HG03442 (cell line): ENCODE measurements around the gene PNO1.
"Not testable (repeated sequence)": the region's sequence is repeated elsewhere in the genome, so short reads cannot be mapped to it uniquely, and the experiment has no call there.

Source experiments
- ATAC-seq: cut with Tn5 transposase; IDR thresholded peaks from one replicate; pipeline ENCODE4 v1.9.1; 2021; ENCODE audit warnings: mild to moderate bottlenecking, moderate library complexity; ENCODE audit not compliant: unreplicated experiment

Gene PNO1

DNA sequence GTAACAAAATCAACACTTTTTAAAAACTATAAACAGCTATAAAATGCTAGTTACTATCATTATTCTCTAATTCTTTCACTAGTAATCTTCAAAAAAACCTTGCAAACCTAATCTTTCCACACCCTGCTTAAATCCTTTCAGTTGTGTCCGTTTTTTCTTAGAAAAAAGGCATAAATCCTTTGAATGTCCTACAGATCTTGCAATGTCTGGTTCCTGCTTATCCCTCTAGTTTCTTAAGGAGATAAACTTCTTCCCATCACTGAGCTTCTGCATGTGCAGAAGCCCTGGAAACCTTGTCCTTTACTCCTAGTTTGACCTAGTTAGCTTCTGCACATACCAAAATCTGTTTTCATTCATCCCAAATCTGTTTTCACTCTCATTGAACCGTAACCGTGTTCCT, 1.3 kb upstream of the PNO1 start:
- no peak for ATAC-seq

DNA sequence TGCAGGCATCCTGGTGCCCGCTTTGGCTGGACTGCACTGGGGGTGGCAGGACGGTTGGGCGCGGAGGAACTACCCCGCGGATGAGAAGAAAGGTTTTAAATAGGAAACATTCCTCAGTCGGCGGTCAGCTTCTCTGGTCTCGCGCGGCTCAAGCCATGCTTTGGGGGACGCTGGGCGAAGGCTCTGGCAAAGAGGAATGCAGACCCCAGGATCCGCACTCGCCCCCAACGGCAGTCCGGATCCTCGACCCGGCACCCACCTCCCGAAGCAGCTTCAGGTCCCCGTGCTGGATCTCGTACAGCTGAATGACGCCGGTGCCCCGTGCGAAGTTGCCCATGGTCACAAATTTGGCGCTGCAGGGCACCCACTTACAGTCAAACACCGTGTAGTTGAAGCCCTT, 686 bp upstream of the PNO1 start:
- peak; percentile 31 for ATAC-seq

DNA sequence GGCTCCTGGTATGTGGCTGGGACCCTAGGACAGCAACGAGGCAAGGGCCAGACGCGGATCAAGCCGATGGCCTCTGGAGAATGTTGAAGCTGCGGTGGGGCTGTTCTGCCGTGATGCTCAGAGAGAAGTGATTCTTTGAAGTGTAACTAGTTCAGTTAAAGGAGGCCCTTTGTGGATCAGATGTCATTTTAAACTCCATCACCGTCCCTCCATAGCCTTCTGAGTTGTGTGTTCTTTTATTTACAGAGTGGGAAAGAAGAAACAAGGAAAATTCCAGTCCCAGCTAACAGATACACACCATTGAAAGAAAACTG, 403 bp downstream of the PNO1 start:
- ATAC-seq = no peak

DNA sequence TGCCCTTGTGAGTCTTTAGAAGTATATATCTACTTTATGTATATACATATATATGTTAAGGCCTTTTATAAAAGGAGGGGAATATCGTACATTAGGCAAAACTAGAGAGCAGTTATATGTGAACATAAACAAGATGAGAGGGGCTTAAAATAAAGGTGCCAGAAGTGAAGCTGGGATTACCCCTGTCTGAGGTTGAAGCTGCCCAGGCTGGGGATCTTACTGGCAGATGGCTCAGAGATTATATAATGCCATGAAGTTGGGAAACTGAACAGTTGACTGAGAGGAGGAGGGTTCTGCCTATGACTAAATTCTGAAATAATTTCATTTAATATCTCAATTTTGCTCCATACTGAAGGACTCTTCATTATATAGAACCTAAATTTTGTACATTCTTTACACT, 6.0 kb downstream of the PNO1 start:
- no peak for ATAC-seq

DNA sequence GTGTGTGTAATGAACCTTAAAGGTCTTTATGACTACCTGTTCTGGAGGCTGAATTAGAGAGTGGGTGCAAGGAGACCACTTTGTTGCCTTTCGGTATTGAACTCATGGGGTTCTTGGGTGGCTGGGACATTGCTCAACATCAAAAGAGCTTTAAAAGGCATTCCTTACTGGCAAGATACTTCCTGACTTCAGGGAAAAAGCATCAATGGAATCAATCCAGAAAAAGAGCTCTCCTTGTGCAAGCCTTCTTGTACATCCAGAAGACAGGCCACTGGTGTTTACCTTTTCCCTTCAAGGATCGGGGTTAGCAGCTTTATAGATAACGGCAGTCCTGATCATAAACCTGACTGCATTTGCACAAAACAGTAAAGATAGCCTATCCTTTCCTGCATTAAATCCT, 9.5 kb downstream of the PNO1 start:
- ATAC-seq = no peak

DNA sequence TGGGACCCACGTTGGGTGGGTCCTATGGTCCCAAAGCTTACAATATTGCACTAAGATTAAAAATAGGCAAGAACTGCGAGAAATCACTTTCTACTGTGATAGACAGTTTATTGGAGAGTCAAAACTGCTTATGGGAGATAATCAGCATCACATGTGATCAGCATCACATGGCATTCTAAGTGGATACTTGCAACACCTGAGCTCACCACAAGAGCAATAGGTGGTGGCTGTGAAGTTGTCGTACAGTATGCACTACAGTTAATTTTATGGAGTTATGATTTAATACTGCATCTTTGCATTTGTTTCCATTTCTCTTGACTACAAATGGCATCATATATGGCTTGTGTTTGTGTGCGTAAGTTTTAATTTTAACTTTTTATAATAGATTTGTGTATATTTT, 11.6 kb downstream of the PNO1 start:
- ATAC-seq = no peak

DNA sequence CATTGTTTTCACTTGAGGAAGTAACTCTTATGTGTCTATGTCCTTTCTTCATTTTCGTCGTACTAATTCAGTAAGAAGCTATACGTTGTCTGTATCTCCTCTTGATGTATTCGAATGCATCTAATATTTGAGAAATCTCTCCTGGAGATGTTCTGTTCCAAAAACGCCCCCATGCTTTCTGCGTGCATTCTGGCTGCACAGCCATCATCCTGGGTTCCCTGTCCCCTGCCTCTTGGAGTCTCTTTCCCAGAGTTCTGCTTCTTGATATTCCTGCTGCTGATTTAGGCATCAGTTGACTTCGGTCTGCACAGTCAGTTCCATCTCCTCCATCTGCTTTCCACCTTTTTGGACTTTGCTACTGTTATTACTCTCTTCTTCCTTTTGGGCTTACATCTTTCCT, 13.5 kb downstream of the PNO1 start:
- ATAC-seq = no peak

DNA sequence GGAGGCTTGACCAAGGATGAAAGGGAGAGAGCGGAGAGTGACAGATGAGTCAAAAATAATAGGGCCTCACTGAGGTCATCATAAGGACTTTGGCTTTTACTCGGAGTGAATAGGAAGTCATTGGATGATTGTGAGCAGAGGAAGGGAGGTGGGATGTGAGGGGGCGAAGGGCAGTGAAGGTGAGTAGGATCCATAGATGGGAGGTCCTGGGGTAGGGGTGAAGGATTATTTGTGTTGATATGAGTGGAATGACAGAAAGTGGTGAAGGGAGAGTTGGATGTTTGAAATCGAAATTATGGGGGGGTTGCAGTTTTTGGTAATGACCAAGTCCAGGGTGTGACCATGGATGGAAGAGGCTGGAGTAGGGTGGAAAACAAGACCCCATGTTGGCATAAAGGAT, 14.0 kb downstream of the PNO1 start:
- no peak for ATAC-seq

DNA sequence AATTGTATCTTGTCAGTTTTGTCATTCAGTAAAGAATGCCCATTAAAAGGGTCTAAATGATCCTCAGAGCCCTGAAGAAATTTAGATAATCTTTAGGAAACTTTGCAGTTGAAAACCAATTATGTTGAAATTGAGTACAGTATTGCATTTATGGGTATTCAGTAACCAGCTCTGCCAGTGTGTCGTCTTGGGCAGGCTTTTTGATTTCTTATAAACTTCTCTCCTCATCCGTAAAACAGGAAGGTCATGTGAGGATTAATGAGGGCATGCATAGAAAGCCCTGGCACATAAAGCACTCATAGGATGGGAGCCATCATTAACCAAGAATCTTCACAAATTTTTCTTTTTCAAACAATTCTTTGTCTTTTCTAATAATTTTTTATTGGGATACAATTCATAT, 14.8 kb downstream of the PNO1 start:
- no peak for ATAC-seq

DNA sequence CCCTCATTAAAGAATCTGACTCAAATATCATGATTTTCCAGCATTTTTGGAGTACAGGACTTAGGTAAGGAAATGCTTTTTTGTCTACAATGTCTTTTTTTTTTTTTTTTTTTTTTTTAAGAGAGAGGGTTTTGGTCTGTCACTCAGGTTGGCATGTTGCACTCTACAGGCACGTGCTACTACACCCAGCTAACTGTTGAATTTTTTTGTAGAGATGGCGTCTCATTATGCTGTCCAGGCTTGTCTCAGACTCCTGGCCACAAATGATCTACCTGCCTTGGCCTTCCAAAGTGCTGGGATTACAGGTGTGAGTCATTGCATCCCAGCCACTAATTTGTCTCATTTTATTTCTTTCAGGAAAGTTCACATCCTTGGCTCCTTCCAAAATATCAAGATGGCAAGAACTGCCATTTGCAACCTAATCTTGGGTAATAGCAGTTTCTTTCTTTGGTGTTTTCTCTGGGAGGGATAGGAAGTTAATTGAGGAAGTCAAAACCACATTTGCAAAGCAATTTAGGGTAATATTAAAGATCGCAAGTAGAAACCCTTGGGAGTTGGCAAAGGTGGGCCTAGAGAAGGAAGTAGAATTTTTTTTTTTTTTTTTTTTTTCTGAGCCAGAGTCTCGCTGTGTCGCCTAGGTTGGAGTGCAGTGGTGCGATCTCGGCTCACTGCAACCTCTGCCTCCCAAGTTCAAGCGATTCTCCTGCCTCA, 15.5 kb downstream of the PNO1 start:
- ATAC-seq = no peak

DNA sequence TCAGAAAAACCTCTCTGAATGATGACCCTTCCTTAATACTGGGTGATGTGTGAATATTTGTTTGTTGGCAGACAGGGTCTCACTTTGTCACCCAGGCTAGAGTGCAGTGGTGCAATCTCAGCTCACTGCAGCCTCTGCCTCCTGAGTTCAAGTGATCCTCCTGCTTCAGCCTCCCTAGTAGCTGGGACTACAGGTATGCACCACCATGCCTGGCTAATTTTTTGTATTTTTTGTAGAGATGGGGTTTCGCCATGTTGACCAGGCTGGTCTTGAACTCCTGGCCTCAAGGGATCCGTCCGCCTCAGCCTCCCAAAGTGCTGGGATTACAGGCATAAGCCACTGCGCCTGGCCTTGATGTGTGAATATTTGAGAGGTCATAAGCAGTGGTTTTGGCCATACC, 17.5 kb downstream of the PNO1 start:
- ATAC-seq = not testable (repeated sequence)

DNA sequence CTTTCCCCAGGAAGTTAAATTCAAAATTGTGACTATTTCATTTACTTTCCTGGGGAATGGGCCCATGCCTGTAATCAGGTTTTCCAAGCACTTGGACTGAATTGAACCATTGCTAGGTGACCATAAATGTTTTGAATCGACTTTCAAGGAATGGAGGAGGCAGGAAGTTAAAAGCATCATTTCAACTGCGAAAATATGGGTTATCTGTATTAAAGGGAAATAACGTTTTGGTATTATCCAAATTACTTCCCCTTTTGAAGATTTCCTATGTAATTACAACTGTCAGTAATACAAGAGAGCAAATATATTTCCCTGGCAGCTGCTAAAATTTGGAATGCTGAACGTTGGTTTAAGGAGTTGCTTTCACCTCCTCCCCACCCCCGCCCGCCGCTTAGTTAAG, 19.0 kb downstream of the PNO1 start:
- ATAC-seq = no peak

DNA sequence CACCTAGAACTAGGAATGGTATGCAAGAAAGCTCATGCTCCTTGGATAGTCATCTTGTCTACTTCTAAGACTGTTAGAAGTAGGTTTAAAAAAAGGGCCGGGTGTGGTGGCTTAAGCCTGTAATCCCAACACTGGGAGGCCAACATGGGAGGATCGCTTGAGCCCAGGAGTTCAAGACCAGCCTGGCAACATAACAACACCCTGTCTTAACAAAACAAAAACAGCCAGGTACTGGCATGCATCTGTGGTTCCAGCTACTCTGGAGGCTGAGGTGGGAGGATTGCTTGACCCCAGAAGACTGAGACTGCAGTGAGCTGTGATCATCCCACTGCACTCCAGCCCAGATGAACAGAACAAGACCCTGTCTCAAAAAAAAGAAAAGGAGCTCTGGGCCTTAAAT, 19.9 kb downstream of the PNO1 start:
- no peak for ATAC-seq

DNA sequence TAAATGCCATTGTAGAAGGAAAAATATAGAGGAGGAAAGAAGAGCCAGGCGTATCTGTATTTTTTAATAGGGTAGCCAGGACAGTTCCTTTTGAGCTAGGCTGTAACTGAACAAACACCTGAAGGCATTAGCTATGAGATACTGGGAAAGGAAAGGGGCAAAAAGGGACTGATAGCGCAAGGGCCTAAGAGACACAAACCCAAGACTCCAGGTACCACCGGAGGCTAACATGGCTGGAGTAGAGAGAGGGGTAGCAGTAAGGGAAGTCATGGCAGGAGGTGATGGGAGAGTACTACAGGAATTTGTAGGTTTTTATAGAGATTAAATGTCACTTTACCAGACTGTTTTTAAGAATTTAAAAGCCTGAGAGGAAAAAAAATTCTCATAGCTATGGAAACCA, 20.7 kb downstream of the PNO1 start:
- ATAC-seq = no peak

DNA sequence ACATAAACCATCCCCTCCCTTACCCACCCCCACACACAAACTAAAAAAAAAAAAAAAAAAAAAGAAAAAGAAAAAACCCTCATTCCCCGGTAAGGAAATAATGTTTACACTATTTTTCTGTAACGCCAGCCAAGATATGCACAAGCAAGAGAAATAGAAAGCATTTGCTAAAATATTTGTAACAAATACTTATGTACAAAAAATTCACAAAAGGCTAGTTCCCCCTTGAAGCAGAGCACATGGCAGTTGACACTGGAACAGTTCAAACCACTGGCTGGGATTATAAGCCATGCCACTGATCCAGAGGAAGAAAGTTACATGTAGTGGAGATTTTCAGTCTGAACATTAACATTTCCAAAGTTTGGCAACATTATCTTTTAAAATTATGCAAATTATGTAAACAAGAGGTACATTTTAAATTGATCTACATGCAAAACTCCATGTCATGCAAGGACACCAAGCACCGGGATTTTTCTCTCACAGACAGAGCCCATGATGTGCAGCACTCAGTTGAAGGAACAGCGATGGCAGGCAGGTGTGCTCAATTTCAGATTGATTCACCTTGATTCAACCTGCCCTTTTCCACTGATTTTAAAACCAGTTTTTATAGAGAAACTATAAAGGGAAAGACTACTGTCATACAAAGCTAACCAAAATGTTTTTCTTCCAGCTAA, 21.4 kb downstream of the PNO1 start:
- ATAC-seq = no peak

DNA sequence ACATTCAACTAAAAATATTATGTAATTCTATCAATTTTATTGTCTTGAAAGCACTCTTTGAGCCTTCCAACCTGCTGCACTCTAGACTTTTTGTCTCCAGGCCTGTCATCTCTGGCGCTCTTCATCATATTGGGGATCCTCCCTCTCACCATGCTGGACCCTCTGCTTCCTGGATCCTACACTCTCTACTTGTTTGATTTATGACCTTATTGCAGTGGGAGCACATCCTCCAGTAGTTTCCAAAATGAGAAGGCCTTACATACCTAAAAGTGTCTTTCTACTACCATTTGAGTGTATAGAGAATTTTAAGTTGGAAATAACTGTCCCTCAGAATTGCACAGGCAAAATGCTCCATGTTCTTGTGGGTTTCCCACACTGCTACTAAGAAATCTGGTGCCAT, 25.2 kb downstream of the PNO1 start:
- ATAC-seq = no peak

DNA sequence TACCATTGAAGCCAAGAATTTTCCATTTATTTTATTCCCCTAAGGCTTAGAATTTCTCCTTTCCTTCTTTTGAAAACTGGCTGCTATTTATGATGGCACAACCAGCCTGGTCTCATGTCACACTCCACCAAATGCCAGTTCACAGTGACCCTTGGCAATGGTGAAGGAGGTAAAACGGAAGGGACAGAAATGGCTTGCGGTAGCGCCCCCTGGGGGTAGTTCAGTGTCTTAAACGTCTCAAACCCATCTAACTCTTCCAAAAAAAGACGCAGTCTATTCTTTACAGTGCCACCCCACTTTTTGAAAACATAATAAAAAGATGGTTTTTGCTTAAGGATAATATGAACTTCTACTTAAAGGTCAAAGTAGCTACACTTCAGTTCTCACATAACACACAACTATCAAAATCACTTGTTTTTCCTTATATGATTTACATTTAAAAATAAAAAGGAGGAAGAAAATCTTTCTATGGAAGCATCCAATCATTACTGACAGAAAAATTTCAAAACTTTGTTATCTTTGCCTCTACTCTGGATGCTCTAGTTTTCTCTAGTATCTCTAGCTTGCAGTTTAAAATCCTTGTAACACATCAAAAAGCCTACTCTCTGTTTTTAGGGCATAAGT, 28.0 kb downstream of the PNO1 start:
- ATAC-seq = peak; percentile 43

DNA sequence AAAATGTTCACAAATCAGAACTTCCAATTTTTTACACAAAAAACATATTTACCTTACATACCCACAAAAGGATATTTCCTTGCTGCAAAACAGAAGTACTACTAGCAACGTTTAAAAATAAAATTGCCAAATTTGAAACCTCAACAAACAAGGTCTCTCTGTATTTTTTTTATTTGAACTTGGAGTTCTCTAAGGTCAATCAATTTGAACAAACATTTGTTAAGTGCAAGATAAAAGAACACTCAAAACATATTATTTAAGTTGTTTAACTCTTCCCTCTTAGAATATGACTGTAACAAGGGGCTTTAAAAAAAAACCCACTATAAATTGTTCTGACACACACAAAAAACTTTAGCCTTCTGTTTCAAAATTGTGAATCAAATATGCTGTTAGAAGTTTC, 29.6 kb downstream of the PNO1 start:
- ATAC-seq = no peak

DNA sequence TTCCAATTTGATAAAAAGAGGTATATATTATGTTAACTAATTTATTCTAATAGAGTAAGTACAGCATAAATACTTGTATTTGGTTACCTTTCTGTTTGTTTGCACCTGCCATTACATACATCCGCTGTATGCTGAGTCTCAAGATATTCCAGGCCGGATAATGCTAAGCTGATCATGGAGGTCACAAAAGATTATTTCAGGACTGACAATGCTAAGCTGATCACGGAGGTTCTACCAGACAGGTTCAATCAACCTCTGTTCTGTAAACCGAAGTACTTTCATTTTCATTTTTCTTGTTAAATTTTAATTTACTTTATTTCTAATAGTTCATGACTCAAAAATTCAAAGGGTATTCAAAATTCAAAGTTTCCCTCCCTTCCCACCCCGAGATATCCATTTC, 31.1 kb downstream of the PNO1 start:
- no peak for ATAC-seq

DNA sequence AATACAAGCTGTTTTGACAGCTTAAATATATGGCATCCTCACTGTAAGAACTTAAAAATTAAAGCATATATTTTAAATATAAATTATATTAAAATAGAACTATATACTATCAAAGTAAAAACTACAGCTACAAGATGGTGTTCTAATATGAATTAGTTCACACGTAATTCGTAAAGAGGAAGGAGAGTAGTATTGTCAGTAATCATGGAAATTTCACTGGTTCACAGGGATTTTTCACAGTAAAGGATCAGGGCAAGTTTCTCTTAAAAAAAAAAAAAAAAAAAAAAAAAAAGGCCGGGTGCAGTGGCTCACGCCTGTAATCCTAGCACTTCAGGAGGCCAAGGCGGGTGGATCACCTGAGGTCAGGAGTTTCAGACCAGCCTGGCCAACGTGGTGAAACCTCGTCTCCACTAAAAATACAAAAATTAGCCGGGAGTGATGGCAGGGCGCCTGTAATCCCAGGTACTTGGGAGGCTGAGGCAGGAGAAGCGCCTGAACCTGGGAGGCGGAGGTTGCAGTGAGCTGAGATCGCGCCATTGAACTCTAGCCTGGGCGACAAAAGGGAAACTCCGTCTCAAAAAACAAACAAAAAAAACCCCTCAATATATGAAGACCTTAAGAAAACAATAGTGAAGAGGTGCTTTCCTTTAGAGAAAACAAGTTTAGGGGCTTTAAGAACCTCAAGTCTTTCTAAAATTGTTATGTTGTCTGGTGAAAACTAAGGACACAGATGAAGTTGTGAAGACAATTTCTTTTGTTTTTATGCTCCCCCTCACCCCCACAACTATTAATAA, 32.5 kb downstream of the PNO1 start:
- ATAC-seq = no peak

DNA sequence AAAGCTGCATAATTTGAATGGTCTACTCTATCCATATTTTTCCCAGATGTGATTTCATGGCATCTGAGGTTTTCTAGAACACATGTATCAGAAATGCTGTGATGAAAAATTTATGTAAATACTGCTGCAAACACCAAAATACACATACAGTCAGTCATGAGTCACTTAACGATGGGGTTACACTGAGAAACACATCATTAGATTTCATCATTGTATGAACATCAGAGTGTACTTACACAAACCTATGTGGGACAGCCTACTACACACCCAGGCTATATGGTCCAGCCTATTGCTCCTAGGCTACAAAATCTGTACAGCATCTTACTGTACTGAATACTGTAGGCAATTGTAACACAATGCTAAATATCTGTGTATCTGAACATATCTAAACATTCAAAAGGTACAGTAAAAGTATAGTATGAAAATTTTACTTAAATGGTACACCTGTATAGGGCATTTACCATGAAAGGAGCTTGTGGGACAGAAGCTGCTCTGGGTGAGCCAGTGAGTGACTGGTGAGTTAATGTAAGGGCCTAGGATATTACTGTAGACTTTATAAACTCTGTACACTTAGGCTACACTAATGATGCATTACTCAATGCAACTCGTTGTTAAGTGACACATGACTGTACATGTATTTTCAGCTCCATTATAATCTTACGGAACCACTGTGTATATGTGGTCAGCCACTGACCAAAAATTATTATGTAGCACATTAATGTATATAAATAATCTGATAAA, 33.5 kb downstream of the PNO1 start:
- ATAC-seq = no peak
